ENCODE measurements around the gene ZSWIM8. TPM values are rescaled to one million over a fixed set of nuclear protein-coding genes. Genes with fewer than 3 reads are reported as not detected.
A peak's percentile ranks its signal among the peaks of the same experiment; 100 is the strongest.

ZSWIM8 gene
- total and polyA plus RNA-seq, 10 of the 15 experiments (the other 5 are each of a cell fraction or from before 2014, with no cell fraction given) = 7.8 to 47.1 (median 23.6) TPM

GRCh38 chr10:73763343-73763742, 22.1 kb upstream of the ZSWIM8 start:
- POLR2A ChIA-PET = interaction anchor here (0.8 to 3.8 kb wide), 7 partner anchors 9 to 108 kb away, joined by 3 to 33 read pairs (median 10); partner anchors contain the start of gene SEC24C
- peak; percentile 29 for ATAC-seq
- CTCF ChIA-PET = interaction anchor here (0.8 to 1.7 kb wide), 2 partner anchors 18 to 20 kb away, joined by 3 read pairs; no protein-coding TSS in a partner anchor
- H3K4me2 ChIP-seq (ENCODE audit: control insufficient read depth, insufficient read depth) = peak overlapping the region; percentile 42; the same call in 1 of the 2 replicates
- H3K36me3 ChIP-seq (ENCODE audit: control insufficient read depth in 2 of 2, insufficient read depth in 2 of 2, low read length in 1 of 2) = peaks cover 36 to 72% of the 10 kb centered on the region in 2 experiments
- H3K4me3 ChIP-seq = no peak overlapping the region
- in situ Hi-C loops (cut with MboI) (no loop called here), intact Hi-C loops (cut with micrococcal nuclease; ENCODE audit: unreplicated experiment) (no loop called here)
- H3K27me3 ChIP-seq (replicated peaks in 1 of 2; ENCODE audit: control insufficient read depth in 2 of 2, insufficient read depth in 2 of 2, low read length in 1 of 2) = no peaks in the 10 kb centered on the region
- no peak overlapping the region for H2AFZ ChIP-seq (ENCODE audit: control insufficient read depth, low read depth, low read length)
- BruUV-seq (replicated peaks) = no TSS peak
- 5% methylated on average over 2 of the region's 2 CpGs for WGBS (ENCODE audit: insufficient coverage, insufficient replicate concordance, low lambda C conversion rate, missing lambda C conversion rate)
- SMC1A ChIA-PET (ENCODE audit: uncharacterized antibody, unreplicated experiment) = interaction anchor here (0.5 to 2.4 kb wide), 7 partner anchors 10 to 119 kb away, joined by 3 to 13 read pairs (median 4); partner anchors contain the start of gene SEC24C
- H3K79me2 ChIP-seq (ENCODE audit: control insufficient read depth, insufficient read depth, low read length) = peaks cover 7% of the 10 kb centered on the region
- peaks cover 3% of the 10 kb centered on the region; the same call in 1 of the 2 replicates for H4K20me1 ChIP-seq (ENCODE audit: control insufficient read depth, insufficient read depth)
- no peak for FAIRE-seq
- DNase-seq (ENCODE audit: low read depth, low spot score) = no peak
- peaks cover 44% of the 10 kb centered on the region for H3K4me1 ChIP-seq (ENCODE audit: control insufficient read depth, insufficient read depth, low read length)
- no peaks in the 10 kb centered on the region for H3K9me3 ChIP-seq (replicated peaks; ENCODE audit: control insufficient read depth, insufficient read depth, low read length)
- peak overlapping the region; percentile 64 for H3K27ac ChIP-seq (ENCODE audit: control insufficient read depth, insufficient read depth)
- RAD21 ChIA-PET (ENCODE audit: unreplicated experiment) = interaction anchor here (0.6 to 2.2 kb wide), 10 partner anchors 9 to 168 kb away, joined by 3 to 8 read pairs (median 4); a partner anchor contains a TSS
- no peak overlapping the region; the same call in 1 of the 2 replicates for H3K9ac ChIP-seq (ENCODE audit: control insufficient read depth, insufficient read depth, low read length)
- no peak for TF ChIP-seq EED (IDR thresholded peaks at IDR 0.05; ENCODE audit: low read depth)
- TF ChIP-seq BHLHE40 (IDR thresholded peaks at IDR 0.05; ENCODE audit: borderline replicate concordance in 1 of 2, low read depth in 2 of 2, low read length in 1 of 2) = no peak
- TF ChIP-seq NR2C1 (IDR thresholded peaks at IDR 0.05) = no peak
- TF ChIP-seq E4F1 (IDR thresholded peaks at IDR 0.05; ENCODE audit: borderline replicate concordance, partially characterized antibody) = no peak
- TF ChIP-seq ZBTB33 (IDR thresholded peaks at IDR 0.05) = no peak
- TF ChIP-seq SPI1 (IDR thresholded peaks at IDR 0.05; ENCODE audit: borderline replicate concordance, insufficient read depth, low read depth, low read length) = peak; percentile 81
- TF ChIP-seq CBX3 (IDR thresholded peaks at IDR 0.05; ENCODE audit: borderline replicate concordance, low read depth) = no peak
- TF ChIP-seq KAT2A (conservative IDR thresholded peaks at IDR 0.05; ENCODE audit: control insufficient read depth, low read depth, low read length) = no peak
- TF ChIP-seq ZNF384 (IDR thresholded peaks at IDR 0.05; ENCODE audit: borderline replicate concordance, low read depth, low read length) = peak; percentile 82
- no peak for TF ChIP-seq MEF2B (IDR thresholded peaks at IDR 0.05; ENCODE audit: partially characterized antibody, poor library complexity, severe bottlenecking)
- no peak for TF ChIP-seq JUND (IDR thresholded peaks at IDR 0.05; ENCODE audit: low read depth, low read length)
- no peak for TF ChIP-seq CUX1 (IDR thresholded peaks at IDR 0.05; ENCODE audit: insufficient replicate concordance, low read depth, low read length)

Data from GM12878 (cell line).